HG03045 (cell line): ENCODE measurements around the gene TENM4.

Experiments used
- ATAC-seq: cut with Tn5 transposase; IDR thresholded peaks from one replicate; pipeline ENCODE4 v1.9.1; 2021; ENCODE audit warnings: mild to moderate bottlenecking, moderate library complexity; ENCODE audit not compliant: unreplicated experiment

TENM4 gene

DNA sequence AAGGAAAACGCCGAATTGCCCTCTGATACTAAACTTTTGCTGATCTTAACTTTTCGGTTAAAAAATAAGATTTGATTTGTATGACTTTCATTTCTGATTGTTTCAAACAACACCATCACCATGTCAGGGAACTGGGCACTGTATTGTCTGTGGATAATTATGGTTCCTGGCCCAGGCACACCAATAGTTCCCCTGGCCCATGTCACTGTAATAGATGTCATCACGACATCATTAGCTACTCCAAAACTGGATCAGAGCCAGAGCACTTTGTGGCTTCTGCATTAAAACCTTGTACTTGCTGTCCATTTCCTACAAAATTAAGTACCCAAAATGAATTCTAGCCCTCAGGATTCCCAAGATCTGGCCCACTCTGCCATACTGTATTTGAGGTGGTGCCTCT is 746.7 kb downstream of the TENM4 start:
- ATAC-seq: no peak

DNA sequence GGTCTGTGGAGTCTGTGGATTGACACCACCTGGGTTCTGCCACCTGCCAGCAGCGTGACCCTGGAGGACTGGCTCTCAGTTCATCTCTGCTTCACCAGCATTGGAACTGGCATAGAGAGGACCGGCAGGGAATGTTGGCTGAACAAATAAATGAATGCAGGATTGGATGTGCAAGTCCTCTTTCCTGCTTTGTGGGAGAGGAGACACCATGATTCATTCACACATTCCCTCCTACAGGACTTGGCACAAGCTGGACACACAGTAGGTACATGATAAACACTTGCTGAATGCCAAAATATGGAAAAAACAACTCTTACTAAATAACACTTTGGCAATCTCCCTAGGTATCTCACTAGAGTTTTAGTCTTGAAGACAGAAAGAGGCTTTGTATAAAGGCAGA is 749.6 kb downstream of the TENM4 start:
- no peak for ATAC-seq

DNA sequence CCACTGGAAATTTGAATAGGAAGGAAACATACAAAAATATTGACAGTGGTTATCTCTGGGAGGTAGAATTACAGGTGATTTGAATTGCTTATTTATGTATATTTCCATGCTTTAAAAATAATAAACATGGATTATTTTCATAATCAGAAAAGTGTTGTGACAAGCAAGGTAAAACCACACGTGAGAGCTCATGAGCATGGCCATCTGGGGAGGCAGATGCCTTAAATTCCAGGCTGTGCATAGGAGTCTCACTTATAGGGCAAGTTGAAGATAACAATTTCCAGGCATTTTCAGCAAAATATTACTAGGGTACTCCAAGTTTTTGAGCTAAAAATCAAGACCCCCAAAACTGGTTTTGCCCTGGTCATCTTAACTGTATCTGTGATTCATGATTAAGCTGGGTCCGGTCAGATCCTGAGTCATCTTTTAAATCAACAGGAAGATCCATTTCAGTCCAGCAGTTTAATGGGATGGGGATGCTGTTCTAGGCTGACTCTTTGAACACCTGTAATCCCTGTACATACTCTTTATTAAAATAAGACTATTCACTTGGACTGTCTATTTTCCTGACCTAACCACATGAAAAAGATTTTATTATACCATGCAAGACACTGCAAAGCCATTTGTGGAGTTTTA is 750.4 kb downstream of the TENM4 start:
- ATAC-seq: no peak

DNA sequence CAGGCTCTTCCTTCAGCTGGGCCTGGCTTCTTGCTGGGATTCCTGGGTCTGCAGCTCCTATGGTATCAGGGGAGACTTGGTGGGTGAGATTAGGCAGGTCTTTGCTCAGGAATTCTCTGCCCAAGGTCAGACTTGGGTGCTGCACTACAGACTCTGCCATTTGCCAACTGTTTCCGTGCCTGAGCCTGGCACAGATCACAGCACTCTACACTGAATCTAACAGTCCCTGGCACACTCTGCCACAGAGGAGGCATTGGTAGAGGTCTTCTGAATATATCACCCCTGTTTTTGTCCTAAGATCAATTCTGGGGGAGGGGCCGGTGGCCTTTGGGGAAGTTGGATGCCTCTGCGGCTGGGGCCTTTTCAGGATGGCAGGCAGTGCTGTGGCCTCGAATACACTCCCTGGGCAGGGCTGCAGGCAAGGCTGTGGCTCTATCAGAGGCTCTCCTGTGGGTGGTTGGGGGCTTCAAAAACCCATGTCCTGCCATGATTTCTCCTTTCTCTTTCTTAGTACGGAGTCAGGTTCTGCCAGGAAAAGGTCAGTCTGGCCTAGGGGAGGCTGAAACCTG is 751.2 kb downstream of the TENM4 start:
- no peak for ATAC-seq

DNA sequence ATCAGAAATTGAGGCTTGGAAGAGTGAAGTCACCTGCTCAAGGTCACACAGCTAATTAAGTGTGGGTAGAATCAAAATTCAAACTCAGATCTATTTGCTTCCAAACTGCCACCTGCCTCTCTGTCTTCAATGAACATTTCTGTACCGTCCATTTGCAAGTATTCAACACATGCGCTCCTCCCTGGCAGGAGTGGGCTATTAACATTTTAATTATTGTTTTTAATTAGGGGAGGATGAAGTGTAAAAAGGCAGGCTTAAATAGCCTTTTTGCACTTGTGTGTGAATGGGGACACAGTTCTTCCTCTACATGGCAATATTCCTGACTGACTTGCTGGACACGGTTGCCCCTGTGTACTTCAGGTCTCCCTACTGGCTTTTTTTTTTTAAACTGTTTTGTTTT is 751.7 kb downstream of the TENM4 start:
- no peak for ATAC-seq

DNA sequence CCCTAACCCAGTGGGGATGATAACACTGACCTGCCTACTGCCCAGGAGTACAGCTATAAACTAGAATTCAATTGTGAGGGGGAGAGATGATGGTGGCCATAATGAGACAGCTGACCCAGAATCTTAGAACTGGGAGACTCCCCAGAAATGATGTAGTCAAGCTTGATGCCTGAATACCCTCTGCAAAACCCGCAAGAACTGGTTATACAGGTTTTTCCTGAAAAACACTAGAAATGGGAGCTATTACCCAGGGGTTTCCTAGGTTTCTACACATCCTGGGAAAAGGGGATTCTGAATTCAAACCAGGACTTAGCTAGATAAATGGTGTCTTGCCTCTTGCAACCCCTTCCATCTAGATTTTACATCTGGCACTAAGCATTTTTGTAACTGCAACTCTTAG is 752.4 kb downstream of the TENM4 start:
- no peak for ATAC-seq

DNA sequence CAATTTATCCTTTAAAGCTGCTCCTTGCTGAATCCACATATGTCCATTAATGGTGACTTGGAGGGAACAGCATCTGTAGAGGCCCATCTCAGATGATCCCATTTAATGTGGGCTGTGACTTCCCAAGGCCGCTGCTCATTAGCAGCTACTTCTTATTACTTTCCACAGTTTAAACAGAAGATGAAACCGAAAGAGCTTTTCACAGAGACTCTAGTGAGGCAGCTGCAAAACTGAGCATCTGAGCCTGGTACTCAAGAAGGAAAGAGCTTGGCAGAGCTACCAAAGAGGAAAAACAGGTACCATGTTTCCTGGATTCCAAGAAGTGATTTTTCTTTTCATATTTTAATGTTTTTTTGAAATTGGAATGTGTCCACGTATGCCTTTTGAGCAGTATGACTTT is 755.7 kb downstream of the TENM4 start:
- ATAC-seq: no peak

DNA sequence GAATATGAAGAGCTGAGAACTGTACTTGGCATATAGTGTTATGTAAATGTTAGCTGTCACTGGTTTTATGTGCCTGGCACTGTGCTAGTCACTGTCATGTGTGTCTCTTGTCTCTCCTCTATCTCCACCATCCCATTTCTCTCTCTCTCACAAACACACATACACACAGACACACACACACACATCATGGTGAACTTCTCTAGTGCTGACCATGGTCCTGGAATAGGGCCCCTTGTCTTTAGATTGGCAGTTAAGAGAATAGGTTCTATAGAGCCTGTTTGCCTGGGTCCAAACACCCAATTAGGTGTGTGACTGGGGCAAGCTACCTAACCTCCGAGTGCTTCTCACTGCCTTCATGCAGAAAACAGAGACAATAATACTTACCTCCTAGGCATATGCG is 756.5 kb downstream of the TENM4 start:
- no peak for ATAC-seq

DNA sequence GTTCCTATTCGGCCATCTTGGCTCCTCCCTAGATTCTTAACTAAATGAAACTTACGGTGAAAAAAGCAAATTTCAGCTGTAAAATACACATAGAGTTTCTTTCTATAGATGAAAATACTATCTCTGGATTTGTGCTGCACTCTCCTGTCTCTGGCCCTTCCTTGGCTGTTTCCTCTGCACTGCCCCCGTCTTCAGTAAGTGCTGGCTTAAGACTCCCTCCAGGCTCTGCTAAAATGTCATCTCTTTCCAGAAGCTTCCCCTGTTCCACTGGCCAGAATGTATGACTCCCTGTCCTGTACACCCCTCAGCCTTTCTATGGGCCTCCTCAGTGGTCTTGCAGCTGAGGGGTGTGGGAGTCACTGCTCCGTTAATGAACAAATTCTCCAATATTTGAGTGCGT is 757.1 kb downstream of the TENM4 start:
- no peak for ATAC-seq

DNA sequence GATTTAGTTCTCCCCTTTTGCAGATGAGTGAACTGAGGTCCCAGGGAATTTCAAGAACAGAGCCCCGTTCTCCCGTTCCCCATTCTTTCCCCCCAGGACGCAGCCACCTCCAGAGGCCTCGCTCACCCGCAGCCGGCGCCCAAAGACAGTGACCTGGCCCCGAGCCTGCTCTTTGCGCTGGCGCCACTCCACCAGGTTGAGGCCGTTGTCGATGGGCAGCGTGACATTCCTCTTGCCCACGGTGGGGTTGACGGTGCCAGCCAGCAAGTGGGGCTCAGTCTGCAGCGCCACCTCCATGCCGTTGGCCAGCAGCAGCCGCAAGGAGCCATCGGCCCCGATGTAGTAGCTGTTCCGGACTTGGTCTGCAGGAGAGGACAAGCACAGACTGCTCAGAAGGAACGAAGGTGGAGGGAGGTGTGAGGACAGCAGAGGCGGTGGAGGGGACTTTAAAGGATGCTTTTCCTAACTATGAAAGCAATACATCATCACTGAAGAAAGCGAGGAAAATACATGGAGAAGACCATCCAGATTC is 764.7 kb downstream of the TENM4 start:
- no peak for ATAC-seq

DNA sequence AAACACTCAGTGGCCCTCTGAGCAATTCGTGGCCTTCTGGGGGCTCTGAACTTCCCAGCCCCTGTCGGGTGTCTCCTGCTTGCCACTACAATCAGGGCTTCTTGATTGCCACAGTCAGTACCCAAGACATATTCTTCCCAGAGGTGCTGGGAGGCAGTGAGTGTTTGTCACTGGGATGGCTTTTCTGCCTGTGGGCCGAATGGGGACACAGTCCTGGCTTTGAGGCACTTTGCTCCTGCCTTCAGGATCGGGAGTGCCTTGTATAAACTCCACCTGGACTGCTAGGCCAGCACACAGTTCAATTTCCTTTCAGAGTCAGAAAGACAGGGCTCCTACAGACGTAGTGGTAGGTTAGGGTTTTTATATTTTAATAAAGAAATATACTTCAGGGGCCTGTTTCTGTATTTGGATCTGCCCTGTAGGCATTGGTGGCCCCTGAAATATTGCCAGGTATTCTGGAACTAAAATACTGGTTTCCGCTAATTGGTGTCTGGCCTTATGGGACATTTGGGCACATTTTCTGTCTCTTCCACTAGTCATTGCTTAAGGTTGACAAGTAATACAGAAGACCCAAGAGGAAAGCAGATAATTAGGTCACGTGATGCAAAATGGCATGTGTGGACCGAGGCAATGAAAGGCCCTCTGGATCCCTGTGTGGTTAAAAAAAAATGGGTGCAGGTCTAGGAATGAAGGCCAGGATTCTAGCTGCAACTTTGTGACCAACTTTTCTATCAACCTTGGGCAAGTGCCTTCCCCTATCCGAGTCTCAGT is 767.8 kb downstream of the TENM4 start:
- no peak for ATAC-seq

DNA sequence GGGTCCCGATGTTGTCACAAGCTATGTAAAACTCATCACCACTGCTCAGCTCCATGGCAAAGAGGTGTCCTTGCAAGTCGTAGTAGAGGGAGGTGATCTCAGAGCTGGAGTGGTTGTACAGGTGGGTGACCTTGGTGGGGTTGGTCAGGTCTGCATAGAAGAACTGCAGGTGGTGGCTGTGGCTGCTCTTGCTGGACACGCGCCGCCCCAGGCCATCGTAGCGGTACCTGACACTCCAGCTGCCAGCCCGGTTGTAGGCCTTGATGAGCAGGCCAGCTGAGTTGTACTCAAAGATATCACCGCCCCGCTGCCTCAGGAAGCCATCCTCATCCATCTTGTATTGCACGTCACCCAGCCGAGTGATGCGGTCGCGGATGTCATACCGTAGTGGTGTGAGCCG is 771.6 kb downstream of the TENM4 start:
- ATAC-seq: no peak

DNA sequence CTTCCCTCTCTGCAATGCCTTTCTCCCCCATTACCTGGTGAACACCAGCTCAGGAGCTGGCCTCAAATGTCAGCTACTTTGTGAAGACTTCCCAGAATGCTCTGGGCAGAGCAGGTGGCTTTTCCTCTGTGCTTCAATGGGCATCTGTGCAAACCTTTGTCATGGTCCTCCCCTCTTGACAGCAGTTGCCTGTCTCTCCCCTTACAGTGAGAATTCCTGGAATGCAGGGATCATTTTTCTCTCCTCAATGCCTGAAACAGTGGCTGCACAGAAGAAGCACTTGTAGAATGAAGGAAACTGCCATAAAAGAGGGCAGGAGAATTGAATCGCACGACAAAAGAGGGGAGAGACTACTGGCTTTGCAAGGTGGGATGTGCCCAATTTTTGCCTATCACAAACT is 773.4 kb downstream of the TENM4 start:
- no peak for ATAC-seq

DNA sequence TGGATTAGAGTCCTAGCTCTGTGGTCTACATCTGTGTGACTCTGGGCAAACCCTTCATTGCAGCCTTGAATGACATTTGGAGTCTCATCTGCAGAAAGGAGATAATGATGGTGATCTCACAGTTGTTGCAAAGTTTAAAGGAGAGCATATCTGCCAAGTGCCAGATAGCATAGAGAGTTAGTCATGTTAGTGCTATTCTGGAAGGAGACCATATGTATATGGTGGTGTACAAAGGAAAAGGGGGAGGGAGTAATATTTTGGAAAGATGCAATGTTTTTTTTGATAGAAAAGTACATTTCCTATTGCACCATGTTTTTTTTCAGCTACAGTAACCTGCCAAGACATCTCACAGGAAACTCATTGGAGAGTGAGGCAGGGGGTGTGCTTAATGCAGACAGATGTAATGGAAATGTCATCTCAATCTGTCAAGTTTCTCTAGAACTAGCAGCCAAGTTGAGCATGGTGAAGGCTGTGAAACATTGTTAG is 774.1 kb downstream of the TENM4 start:
- no peak for ATAC-seq

DNA sequence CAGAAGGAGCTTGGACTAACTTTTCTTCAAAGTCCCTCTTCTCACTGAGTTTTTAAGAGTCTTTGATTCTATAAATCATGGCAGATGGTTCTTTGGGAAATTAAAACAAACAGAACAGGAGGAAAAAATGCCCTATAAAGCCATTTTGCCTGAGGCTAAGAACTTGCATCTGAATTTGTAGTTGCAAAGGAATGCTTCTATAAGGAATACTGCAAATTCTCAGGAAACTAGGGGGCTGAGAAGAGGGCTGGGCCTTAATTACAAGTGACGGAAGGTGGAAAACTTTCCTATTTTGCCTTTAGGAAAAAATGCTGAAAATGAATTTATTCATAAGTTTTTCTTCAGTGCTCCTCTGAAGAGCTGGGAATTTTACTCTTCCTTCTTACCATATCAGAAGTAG is 776.2 kb downstream of the TENM4 start:
- no peak for ATAC-seq

DNA sequence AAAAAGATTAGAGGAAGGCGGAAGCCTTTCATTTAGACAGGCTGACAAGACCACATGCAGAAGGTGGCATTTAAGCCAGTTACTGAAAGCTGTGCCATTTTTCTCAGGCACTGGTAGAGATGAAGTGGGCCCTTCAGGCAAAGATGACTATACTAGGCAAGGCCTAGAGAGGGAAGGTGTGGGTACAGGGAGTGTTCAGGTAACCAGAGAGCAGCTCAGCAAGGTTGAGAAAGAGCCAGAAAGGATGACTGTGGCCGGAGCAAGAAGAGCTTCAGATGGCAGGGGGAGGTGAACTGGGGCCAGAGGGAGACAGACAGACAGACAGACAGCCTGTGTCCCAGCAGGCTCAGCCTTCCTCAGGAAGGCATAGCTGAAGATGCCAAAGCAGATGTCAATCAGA is 778.0 kb downstream of the TENM4 start:
- no peak for ATAC-seq

DNA sequence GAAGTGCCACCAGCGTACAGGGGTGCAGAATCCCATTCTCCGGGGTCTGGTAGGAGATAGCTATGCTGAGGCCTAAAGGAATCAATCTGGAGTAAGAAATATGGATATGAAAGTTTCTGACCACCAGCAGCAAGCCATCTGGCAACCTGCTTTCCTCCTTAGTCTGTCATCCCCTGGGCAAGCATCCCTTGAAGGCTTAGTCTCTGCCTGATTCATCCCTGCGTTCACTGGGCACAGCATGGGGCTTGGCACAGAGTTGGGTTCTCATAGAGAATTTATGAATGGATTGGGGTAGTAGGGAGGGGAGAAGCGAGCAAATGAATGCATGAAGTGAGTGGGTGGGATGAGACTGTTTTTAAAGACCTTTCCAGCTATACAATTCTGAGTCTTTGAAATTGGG is 780.4 kb downstream of the TENM4 start:
- no peak for ATAC-seq

DNA sequence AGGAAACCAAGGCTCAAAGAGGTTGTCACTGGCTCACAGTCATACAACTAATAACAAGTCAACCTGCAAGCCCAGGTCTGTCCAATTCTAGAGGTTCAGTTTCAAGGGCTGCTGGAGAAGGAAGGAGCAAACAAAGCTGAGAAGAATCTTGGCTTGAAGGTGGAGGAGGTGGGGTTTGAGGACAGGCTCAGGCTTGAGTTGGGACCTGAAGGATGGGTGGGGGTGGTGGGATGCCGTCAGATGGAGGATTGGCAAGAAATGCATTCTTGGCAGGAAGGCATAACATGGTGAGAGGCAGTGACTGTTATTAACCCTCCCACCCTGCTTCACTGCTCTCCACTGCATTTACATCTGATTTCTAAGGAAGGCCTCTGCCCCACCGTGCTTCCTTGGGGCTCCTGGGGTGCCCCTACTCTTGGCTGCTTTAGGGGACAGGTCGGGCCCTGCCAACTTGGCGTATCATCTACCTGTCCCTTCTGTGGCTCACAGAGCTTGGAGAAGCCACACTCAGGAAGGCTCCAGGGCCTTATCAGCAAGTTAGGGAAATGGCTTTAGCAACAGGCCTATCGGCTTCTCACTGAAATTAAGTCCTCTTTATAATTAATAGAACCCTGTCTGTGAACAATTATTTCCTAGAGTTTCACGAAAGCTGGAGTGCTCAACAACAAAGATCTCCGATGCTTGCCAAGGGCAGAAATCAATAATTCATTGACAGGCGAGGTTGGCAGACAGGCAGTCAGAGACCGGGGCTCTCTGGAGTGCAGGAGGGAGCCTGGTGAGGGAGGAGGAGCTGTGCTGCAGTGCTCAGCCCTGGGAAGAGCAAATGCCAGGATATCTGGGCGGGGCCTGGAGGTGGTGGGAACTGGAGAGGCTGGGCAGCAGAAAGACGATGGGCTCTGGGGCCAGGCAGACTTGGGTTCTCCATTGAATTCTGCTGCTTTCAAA is 781.2 kb downstream of the TENM4 start:
- ATAC-seq: no peak

DNA sequence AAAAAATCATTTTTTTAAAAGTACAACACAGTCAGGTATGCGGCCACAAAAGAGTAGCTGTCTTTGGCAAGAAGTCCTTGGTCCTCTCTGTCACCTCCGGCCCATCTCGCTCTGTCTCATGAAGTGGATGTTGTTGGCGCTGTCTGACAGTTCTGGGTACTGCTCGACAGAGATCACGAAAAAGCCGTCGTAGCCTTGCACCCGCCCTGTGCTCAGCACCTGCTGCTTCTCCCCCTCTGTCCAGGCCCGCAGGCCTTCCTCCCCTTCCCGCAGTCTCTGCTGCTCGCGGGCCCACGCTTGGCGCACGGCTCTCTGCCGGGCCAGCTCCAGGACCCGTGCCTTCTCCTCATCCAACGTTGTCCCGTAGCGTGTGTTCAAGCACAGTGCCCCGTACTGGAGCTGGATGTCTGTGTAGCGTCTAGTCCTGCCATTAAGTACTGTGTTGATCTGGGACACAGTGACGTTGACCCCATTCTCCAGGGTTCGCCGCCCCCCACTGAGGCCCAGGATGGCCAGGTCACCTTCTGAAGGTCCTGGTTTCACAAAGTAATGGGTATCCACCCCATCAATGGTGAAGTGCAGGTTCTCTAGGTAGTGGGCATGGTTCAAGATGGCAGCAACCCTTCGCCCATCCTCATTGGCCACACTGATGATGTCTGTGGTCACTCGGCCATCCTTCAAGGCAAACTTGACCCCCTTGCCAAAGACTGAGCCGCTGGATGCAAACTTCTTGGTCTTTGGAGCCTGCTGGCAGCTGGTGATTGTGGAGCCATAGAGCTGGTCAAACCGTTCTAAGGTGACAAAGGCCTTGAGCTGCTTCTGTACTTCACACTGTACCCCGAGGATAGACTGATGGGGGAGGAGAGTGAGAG is 782.6 kb downstream of the TENM4 start:
- ATAC-seq: no peak

DNA sequence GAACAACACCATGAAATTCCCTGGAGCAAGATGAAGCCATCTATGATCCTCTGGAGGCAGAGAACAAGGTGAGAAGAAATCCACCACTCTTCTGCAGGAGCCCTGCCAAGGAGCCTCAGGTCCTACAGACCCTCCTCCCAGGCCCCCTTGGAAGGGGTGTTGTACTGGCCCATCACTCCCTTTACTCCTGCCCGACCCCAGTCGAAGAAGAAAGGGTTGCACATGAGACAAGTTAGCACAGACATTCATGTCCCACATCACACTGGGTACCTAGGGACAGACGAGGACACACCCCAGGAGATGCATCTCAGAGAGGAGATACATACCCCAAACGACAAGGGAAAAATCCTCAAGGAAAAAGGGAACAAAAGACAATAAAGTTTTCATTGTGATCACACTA is 783.4 kb downstream of the TENM4 start:
- no peak for ATAC-seq
